B cell (primary cell): ENCODE data around the gene CCDC30. TPM values are rescaled to one million over a fixed set of nuclear protein-coding genes. Genes with fewer than 3 reads are reported as not detected.

ENCODE experiments used
- ATAC-seq: fragments of 200-7000 bp; cut with Tn5 transposase; one replicate; pipeline ENCODE4 v1.10.0; 2021; ENCODE audit warnings: low read depth, mild to moderate bottlenecking, moderate number of reproducible peaks, moderate library complexity
- CTCF ChIA-PET: fragments of 350-600 bp; sonication (Branson Sonifier 250); formaldehyde crosslinking; loops from one replicate; lab custom pipeline; 2021; ENCODE audit warnings: antibody characterized with exemption, inconsistent platforms; lab: Charles Lee
- POLR2A ChIA-PET: fragments of 350-600 bp; sonication (Branson Sonifier 250); formaldehyde crosslinking; loops from one replicate; lab custom pipeline; 2021; ENCODE audit warnings: antibody characterized with exemption; lab: Charles Lee
- DNase-seq: peaks from one replicate; pipeline ENCODE4 v3.0.0; 2013
- H2AFZ ChIP-seq: 2 replicates; pipeline ENCODE4 v1.6.1; 2012; ENCODE audit warnings: mild to moderate bottlenecking, low read depth, low read length; ENCODE audit not compliant: insufficient read depth, poor library complexity, severe bottlenecking
- H3K27ac ChIP-seq, 2 donors: 1 replicate in 1 of 2; 2 replicates in 1 of 2; pipeline ENCODE4 v1.5.1; 2012 to 2013; ENCODE audit warnings: low read length in 2 of 2, mild to moderate bottlenecking in 2 of 2, moderate library complexity in 1 of 2
- H3K27me3 ChIP-seq, 4 experiments: fragments of 200-600 bp in 1 of 4; sonication (generic) in 1 of 4; replicated peaks in 1 of 4; 1 replicate in 2 of 4; 2 replicates in 2 of 4; pipeline versions ENCODE4 v1.6.1 to v1.7.0; 2013 to 2016; ENCODE audit warnings: low read length in 3 of 4, mild to moderate bottlenecking in 2 of 4, mixed read lengths in 1 of 4, moderate library complexity in 1 of 4; ENCODE audit not compliant: insufficient read depth in 4 of 4, control insufficient read depth in 3 of 4; ENCODE audit errors: control extremely low read depth in 1 of 4
- H3K36me3 ChIP-seq, 2 experiments: replicated peaks in 1 of 2; 1 replicate in 1 of 2; 2 replicates in 1 of 2; pipeline versions ENCODE4 v1.6.1 to v1.7.1; 2013; ENCODE audit warnings: low read length in 1 of 2; ENCODE audit not compliant: insufficient read depth in 2 of 2, control insufficient read depth in 1 of 2; ENCODE audit errors: control extremely low read depth in 1 of 2, extremely low read depth in 1 of 2
- H3K4me1 ChIP-seq, 2 donors: fragments of 200-600 bp in 1 of 2; sonication (generic) in 1 of 2; 1 replicate in 1 of 2; 2 replicates in 1 of 2; pipeline versions ENCODE4 v1.5.1 to v1.6.1; 2013 to 2017; ENCODE audit warnings: low read length in 2 of 2; ENCODE audit not compliant: control insufficient read depth in 2 of 2, insufficient read depth in 2 of 2
- H3K4me2 ChIP-seq: replicated peaks from 2 replicates; pipeline ENCODE3; 2012; ENCODE audit warnings: mild to moderate bottlenecking, low read depth, low read length; ENCODE audit not compliant: poor library complexity, severe bottlenecking
- H3K4me3 ChIP-seq, 5 experiments: fragments of 200-600 bp in 1 of 5; sonication (generic) in 1 of 5; 1 replicate in 3 of 5; 2 replicates in 2 of 5; pipeline versions ENCODE4 v1.5.1 to v1.7.0; 2011 to 2016; ENCODE audit warnings: low read length in 4 of 5, mild to moderate bottlenecking in 4 of 5, low read depth in 2 of 5, control low read depth in 1 of 5, moderate library complexity in 1 of 5; ENCODE audit not compliant: insufficient read depth in 1 of 5; ENCODE audit errors: control extremely low read depth in 1 of 5, extremely low read depth in 1 of 5
- H3K79me2 ChIP-seq: fragments of 200-600 bp; sonication (generic); one replicate; pipeline ENCODE4 v1.6.0; 2016; ENCODE audit warnings: low read length; ENCODE audit not compliant: control insufficient read depth, insufficient read depth
- H3K9ac ChIP-seq: fragments of 200-600 bp; sonication (generic); 2 replicates; pipeline ENCODE4 v1.6.1; 2017; ENCODE audit warnings: mild to moderate bottlenecking, low read length, moderate library complexity
- H3K9me3 ChIP-seq, 3 donors: one replicate each; pipeline versions ENCODE4 v1.6.1 to v1.7.1; 2013; ENCODE audit warnings: low read length in 2 of 3; ENCODE audit not compliant: control insufficient read depth in 2 of 3, insufficient read depth in 1 of 3; ENCODE audit errors: control extremely low read depth in 1 of 3
- H4K20me1 ChIP-seq: 2 replicates; pipeline ENCODE4 v1.6.0; 2012; ENCODE audit warnings: mild to moderate bottlenecking, low read length; ENCODE audit not compliant: insufficient read depth, control insufficient read depth, poor library complexity, severe bottlenecking
- H3K27ac Mint-ChIP-seq: one replicate; pipeline ENCODE4 v1.8.0; 2021; ENCODE audit warnings: mixed read lengths
- H3K27me3 Mint-ChIP-seq: one replicate; pipeline ENCODE4 v1.8.0; 2021; ENCODE audit warnings: mixed read lengths
- H3K4me1 Mint-ChIP-seq: one replicate; pipeline ENCODE4 v1.8.0; 2021; ENCODE audit warnings: mixed read lengths
- H3K4me3 Mint-ChIP-seq: one replicate; pipeline ENCODE4 v1.8.0; 2021; ENCODE audit warnings: mixed read lengths
- H3K9me3 Mint-ChIP-seq: one replicate; pipeline ENCODE4 v1.8.0; 2022; ENCODE audit warnings: mixed read lengths; ENCODE audit not compliant: insufficient read depth
- CTCF ChIP-seq: fragments of 200-600 bp; IDR thresholded peaks from one replicate; pipeline ENCODE4 v1.8.0; 2022; ENCODE audit warnings: antibody characterized with exemption, mild to moderate bottlenecking
- EZH2 ChIP-seq: IDR thresholded peaks from 2 replicates; pipeline ENCODE4 v1.6.1; 2012; ENCODE audit warnings: borderline replicate concordance, low read depth, mild to moderate bottlenecking, moderate library complexity, low read length; ENCODE audit not compliant: insufficient read depth, poor library complexity, severe bottlenecking
- WGBS: methylation state at CpG from one replicate; pipeline ENCODE4 v1.1.5; 2013; ENCODE audit warnings: missing lambda C conversion rate; ENCODE audit not compliant: insufficient coverage; 5-methylcytosine and 5-hydroxymethylcytosine counted together
- intact Hi-C: fragments of 100-400 bp; cut with micrococcal nuclease; formaldehyde crosslinking; loops from one replicate; pipeline ENCODE4 v1.10.0; 2022
- polyA plus RNA-seq: library from polyadenylated mRNA; depleted of rRNA; stranded (reverse); fragments of >200 nt; gene quantifications from 2 replicates; pipeline ENCODE4 v1.2.3, GENCODE V29; 2012
- total RNA-seq, 2 donors: library from RNA; stranded (reverse); fragments of 120-200 nt in 1 of 2; gene quantifications; 1 replicate in 1 of 2; 2 replicates in 1 of 2; pipeline versions ENCODE4 v1.2.3 to v1.2.4, GENCODE V29; 2013 to 2022

Gene CCDC30
- total and polyA plus RNA-seq, 2 donors (not counting 1 experiment from before 2014, with no cell fraction given), result 1.4 to 7.4 TPM

- intact Hi-C loops, result loop anchor here (1.0 to 2.0 kb wide), 8 partner anchors 25 to 646 kb away; partner anchors contain the start of genes C1orf50, CCDC30, CFAP57 and EBNA1BP2
- TF ChIP-seq CTCF, result no peak
- no peak for TF ChIP-seq EZH2
- Histone ChIP-seq H3K9ac (peak overlapping the region; percentile 94), H2AFZ (no peak overlapping the region), H3K4me2 (peak overlapping the region; percentile 86), H3K4me3 (peak overlapping the region; percentile 61 to 94 (median 82)), H4K20me1 (peaks cover 50% of the 10 kb centered on the region), H3K79me2 (peaks cover 65% of the 10 kb centered on the region), H3K27ac (peak overlapping the region; percentile 80 to 97), H3K27me3 (no peaks in the 10 kb centered on the region), H3K4me1 (peaks cover 53 to 59% of the 10 kb centered on the region in 2 donors), H3K36me3 (peaks cover 7 to 34% of the 10 kb centered on the region in 2 experiments), H3K9me3 (no peaks in the 10 kb centered on the region)
- peak overlapping the region; percentile 93 for H3K27ac Mint-ChIP-seq
- H3K4me1 Mint-ChIP-seq, result peaks cover 63% of the 10 kb centered on the region
- WGBS, result under 1% methylated on average over 100 of the region's 103 CpGs
- ATAC-seq, result peak; percentile 49
- DNase-seq, result peak; percentile 92
- H3K4me3 Mint-ChIP-seq, result peak overlapping the region; percentile 95
- H3K27me3 Mint-ChIP-seq, result no peaks in the 10 kb centered on the region
- POLR2A ChIA-PET, result interaction anchor here (0.6 to 2.5 kb wide), 10 partner anchors 19 to 271 kb away, joined by 3 to 22 read pairs (median 4); partner anchors contain the start of genes C1orf50, P3H1, PPCS and PPIH
- CTCF ChIA-PET, result interaction anchor here (0.7 to 2.7 kb wide), 10 partner anchors 9 to 390 kb away, joined by 3 to 15 read pairs (median 4); partner anchors contain the start of genes C1orf50, P3H1, PPIH and ZNF691
- H3K9me3 Mint-ChIP-seq, result no peaks in the 10 kb centered on the region
Measured at GRCh38 chr1:42682739-42683531, 219.8 kb downstream of the CCDC30 start.
